Suppressor macrophage treated with lipopolysaccharide for 1 hour (primary cell): Measurements from ENCODE around the gene GABBR1.

Experiments used
- DNase-seq, 3 donors: peaks; one replicate each; pipeline ENCODE4 v3.0.0-alpha.2; 2020 to 2022

Gene GABBR1

GRCh38 chr6:29524444-29525310 lies 108.3 kb downstream of the GABBR1 start:
- no peak for DNase-seq

GRCh38 chr6:29524044-29524443 lies 108.9 kb downstream of the GABBR1 start:
- no peak for DNase-seq

- no peak for DNase-seq
These were observed 110.8 kb downstream of the GABBR1 start for GRCh38 chr6:29522227-29522626.

GRCh38 chr6:29521006-29521680 lies 111.8 kb downstream of the GABBR1 start:
- DNase-seq: no peak

- no peak for DNase-seq
These were observed 112.8 kb downstream of the GABBR1 start for GRCh38 chr6:29520232-29520631.

GRCh38 chr6:29519291-29520010 lies 113.5 kb downstream of the GABBR1 start:
- no peak for DNase-seq

GRCh38 chr6:29517728-29518440 lies 115.1 kb downstream of the GABBR1 start:
- DNase-seq: no peak

- no peak for DNase-seq
These were observed 115.7 kb downstream of the GABBR1 start for GRCh38 chr6:29517245-29517644.

- DNase-seq: peak in 1 of 3 donors; percentile 7
These were observed 116.9 kb downstream of the GABBR1 start for GRCh38 chr6:29516108-29516507.

GRCh38 chr6:29510746-29511300 lies 122.2 kb downstream of the GABBR1 start:
- no peak for DNase-seq

GRCh38 chr6:29510202-29510601 lies 122.8 kb downstream of the GABBR1 start:
- DNase-seq: no peak
